ENCODE results near the gene SCN2B. TPM values are rescaled to one million over a fixed set of nuclear protein-coding genes. Genes with fewer than 3 reads are reported as not detected.

Gene SCN2B
- total and polyA plus RNA-seq, 2 of the 4 experiments (the other 2 are of a cell fraction) = under 0.01 to 0.05 TPM

DNA sequence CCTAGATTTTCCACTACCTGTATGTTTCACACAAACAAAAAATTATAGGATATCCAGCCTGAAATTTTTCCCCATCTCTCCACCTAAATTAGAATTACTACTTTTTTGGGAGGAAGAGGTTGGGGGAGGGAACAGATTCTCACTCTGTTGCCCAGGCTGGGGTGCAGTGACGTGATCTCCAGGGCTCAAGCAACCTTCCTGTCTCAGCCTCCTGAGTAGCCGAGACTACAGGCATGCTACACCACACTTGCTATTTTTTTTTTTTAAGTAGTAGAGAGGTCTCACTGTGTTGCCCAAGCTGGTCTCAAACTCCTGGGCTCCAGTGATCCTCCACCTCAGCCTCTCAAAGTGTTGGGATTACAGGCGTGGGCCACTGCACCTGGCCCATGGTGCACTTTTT, 38.8 kb upstream of the SCN2B start:
- intact Hi-C loops (cut with micrococcal nuclease) = no loop called here
- Histone ChIP-seq H3K9me3 (ENCODE audit: control insufficient read depth, insufficient read depth, low read length) (no peaks in the 10 kb centered on the region), H2AFZ (replicated peaks; ENCODE audit: low read length, poor library complexity) (no peak overlapping the region), H2BK15ac (ENCODE audit: low read depth, low read length) (no peak overlapping the region), H3K14ac (replicated peaks; ENCODE audit: low read depth, low read length) (no peak overlapping the region), H4K5ac (ENCODE audit: low read depth, low read length) (no peak overlapping the region), H4K91ac (ENCODE audit: insufficient read depth, low read depth, low read length) (no peak overlapping the region), H3K27me3 (ENCODE audit: control insufficient read depth, insufficient read depth, low read length) (peaks cover 20% of the 10 kb centered on the region), H2AK5ac (ENCODE audit: low read depth, low read length) (no peak overlapping the region), H3K4me2 (ENCODE audit: low read depth, low read length) (no peak overlapping the region), H4K8ac (ENCODE audit: low read depth in 2 of 2, low read length in 2 of 2) (no peak overlapping the region), H3K18ac (ENCODE audit: low read depth, low read length) (no peak overlapping the region), H2BK5ac (ENCODE audit: low read depth, low read length, poor library complexity, severe bottlenecking) (no peak overlapping the region), H3K9me1 (ENCODE audit: insufficient read depth, low read length) (no peaks in the 10 kb centered on the region), H3K23ac (ENCODE audit: low read depth, low read length) (no peak overlapping the region), H2BK20ac (ENCODE audit: low read depth, low read length) (no peak overlapping the region), H3K4me3 (ENCODE audit: insufficient read depth, low read depth, low read length) (no peak overlapping the region), H3K56ac (ENCODE audit: extremely low read depth, insufficient read depth, low read length) (no peak overlapping the region), H2BK120ac (ENCODE audit: low read depth, low read length) (no peak overlapping the region), H3K79me1 (ENCODE audit: low read depth in 1 of 2, low read length in 2 of 2) (no peaks in the 10 kb centered on the region), H3K36me3 (ENCODE audit: control insufficient read depth, insufficient read depth, low read length) (no peaks in the 10 kb centered on the region), H4K20me1 (ENCODE audit: insufficient read depth, low read length) (no peaks in the 10 kb centered on the region), H3K27ac (ENCODE audit: insufficient read depth, low read length) (no peak overlapping the region), H2AK9ac (replicated peaks; ENCODE audit: low read depth, low read length, poor library complexity) (no peak overlapping the region), H3K4me1 (ENCODE audit: control insufficient read depth, insufficient read depth, low read length) (no peaks in the 10 kb centered on the region), H3K4ac (ENCODE audit: low read depth, low read length) (no peak overlapping the region), H3K9ac (ENCODE audit: low read depth, low read length) (no peak overlapping the region)
- no peak for DNase-seq
- CTCF ChIA-PET = no interaction called here
- dilution Hi-C loops (cut with HindIII; ENCODE audit: low sequenced_read_pairs, unreplicated experiment) = no loop called here
- no TSS peak for BruUV-seq (replicated peaks)
- in situ Hi-C loops (cut with MboI; ENCODE audit: low sequenced_read_pairs) = no loop called here
- POLR2A ChIA-PET (ENCODE audit: unreplicated experiment) = no interaction called here
- no CpG with 5 or more reads among the region's 3 CpGs for WGBS, 2 experiments (ENCODE audit: extremely low coverage in 2 of 2, insufficient read length in 1 of 2)
- ATAC-seq (ENCODE audit: low read depth) = no peak
- no peak for TF ChIP-seq MAZ (IDR thresholded peaks at IDR 0.05; ENCODE audit: borderline replicate concordance, low read depth, low read length)
- no peak for TF ChIP-seq BHLHE40 (IDR thresholded peaks at IDR 0.05; ENCODE audit: low read depth, low read length)
- TF ChIP-seq POLR2A (IDR thresholded peaks at IDR 0.05; ENCODE audit: low read depth, low read length) = no peak
- no peak for TF ChIP-seq USF2 (IDR thresholded peaks at IDR 0.05; ENCODE audit: low read depth, low read length)
- no peak for TF ChIP-seq RCOR1 (IDR thresholded peaks at IDR 0.05; ENCODE audit: insufficient replicate concordance, low read length)
- TF ChIP-seq CTCF (conservative IDR thresholded peaks at IDR 0.05; ENCODE audit: low read depth, low read length) = no peak
- no peak for TF ChIP-seq MAFK (IDR thresholded peaks at IDR 0.05; ENCODE audit: low read depth, low read length)

Measured in IMR-90 (cell line).